Kidney (tissue), 14 donors: Measurements from ENCODE around the gene SNRNP48. TPM values are rescaled to one million over a fixed set of nuclear protein-coding genes. Genes with fewer than 3 reads are reported as not detected.
A peak's percentile ranks its signal among the peaks of the same experiment; 100 is the strongest.

Source experiments
- DNase-seq, 5 donors: peaks; one replicate each; pipeline ENCODE4 v3.0.0-alpha.2; 2013 to 2020
- FAIRE-seq: peaks from 2 replicates; lab custom pipeline; 2012; peaks lifted over from hg19 to GRCh38; lab: Jason Lieb, UNC
- H3K27ac ChIP-seq, 2 donors: one replicate each; pipeline ENCODE4 v1.7.0; 2013; ENCODE audit warnings: low read depth in 2 of 2, low read length in 2 of 2, inconsistent platforms in 1 of 2
- H3K27me3 ChIP-seq: one replicate; pipeline ENCODE4 v1.7.1; 2013; ENCODE audit warnings: low read length, inconsistent platforms; ENCODE audit not compliant: control insufficient read depth, insufficient read depth
- H3K36me3 ChIP-seq, 3 donors: one replicate each; pipeline versions ENCODE4 v1.7.0 to v1.7.1; 2013; ENCODE audit warnings: low read length in 3 of 3, control low read depth in 1 of 3, inconsistent platforms in 1 of 3; ENCODE audit not compliant: insufficient read depth in 3 of 3, control insufficient read depth in 2 of 3
- H3K4me1 ChIP-seq, 3 donors: one replicate each; pipeline versions ENCODE4 v1.7.0 to v1.7.1; 2013; ENCODE audit warnings: low read length in 3 of 3, inconsistent platforms in 1 of 3, low read depth in 1 of 3; ENCODE audit not compliant: control insufficient read depth in 2 of 3, insufficient read depth in 2 of 3
- H3K4me3 ChIP-seq, 3 donors: one replicate each; pipeline versions ENCODE4 v1.7.0 to v1.8.1; 2013; ENCODE audit warnings: low read length in 3 of 3, control low read depth in 1 of 3, inconsistent platforms in 1 of 3
- H3K9ac ChIP-seq, 3 donors: one replicate each; pipeline versions ENCODE4 v1.7.0 to v1.7.1; 2013; ENCODE audit warnings: low read length in 3 of 3, control low read depth in 1 of 3, inconsistent platforms in 1 of 3
- H3K9me3 ChIP-seq, 3 donors: one replicate each; pipeline versions ENCODE4 v1.7.0 to v1.7.1; 2013; ENCODE audit warnings: low read length in 3 of 3, control low read depth in 1 of 3, inconsistent platforms in 1 of 3; ENCODE audit not compliant: control insufficient read depth in 2 of 3, insufficient read depth in 1 of 3
- intact Hi-C: fragments of 100-400 bp; cut with DNase I; formaldehyde crosslinking; loops from one replicate; pipeline ENCODE4 v1.11.1; 2022
- polyA plus RNA-seq: library from polyadenylated mRNA; stranded (reverse); fragments of 350-450 nt; fragmentation: Illumina TruSeq; extraction: RNeasy Lipid Tissue Mini Kit (QIAGEN cat#74804); gene quantifications from one replicate; pipeline ENCODE4 v1.2.3, GENCODE V29; 2014; ENCODE audit warnings: low read depth, low replicate concordance; ENCODE audit not compliant: insufficient read depth
- total RNA-seq: library from RNA; stranded (reverse); fragmentation: NEBNext Ultra II Directional; extraction: Animal tissue kit (Norgen Biotek cat#: 25700); gene quantifications from one replicate; pipeline ENCODE4 v1.2.1, GENCODE V29; 2021
- TF ChIP-seq, protein P1 (sequence below): IDR thresholded peaks from 3 replicates; pipeline ENCODE4 v1.5.1; 2012; ENCODE audit warnings: mild to moderate bottlenecking, moderate library complexity, borderline replicate concordance; ENCODE audit not compliant: insufficient read depth; ENCODE audit errors: extremely low read depth
- donor health status: control.
- donor health status: control.
- donor health status: control.
- donor health status: control.
- donor health status: control.
- donor health status: DM: yes; HTN: yes; CAD: no.
- donor health status: Normal renal cell carcinoma (clear cell type).

Gene SNRNP48
- total and polyA plus RNA-seq, 2 donors from 2014 or later = 5.2 to 12.1 TPM

DNA sequence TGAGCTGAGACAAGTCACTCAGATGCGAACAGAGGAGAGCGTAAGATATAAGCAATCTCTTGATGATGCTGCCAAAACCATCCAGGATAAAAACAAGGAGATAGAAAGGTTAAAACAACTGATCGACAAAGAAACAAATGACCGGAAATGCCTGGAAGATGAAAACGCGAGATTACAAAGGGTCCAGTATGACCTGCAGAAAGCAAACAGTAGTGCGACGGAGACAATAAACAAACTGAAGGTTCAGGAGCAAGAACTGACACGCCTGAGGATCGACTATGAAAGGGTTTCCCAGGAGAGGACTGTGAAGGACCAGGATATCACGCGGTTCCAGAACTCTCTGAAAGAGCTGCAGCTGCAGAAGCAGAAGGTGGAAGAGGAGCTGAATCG is 9.5 kb upstream of the SNRNP48 start:
- H3K4me1 ChIP-seq = no peaks in the 10 kb centered on the region

DNA sequence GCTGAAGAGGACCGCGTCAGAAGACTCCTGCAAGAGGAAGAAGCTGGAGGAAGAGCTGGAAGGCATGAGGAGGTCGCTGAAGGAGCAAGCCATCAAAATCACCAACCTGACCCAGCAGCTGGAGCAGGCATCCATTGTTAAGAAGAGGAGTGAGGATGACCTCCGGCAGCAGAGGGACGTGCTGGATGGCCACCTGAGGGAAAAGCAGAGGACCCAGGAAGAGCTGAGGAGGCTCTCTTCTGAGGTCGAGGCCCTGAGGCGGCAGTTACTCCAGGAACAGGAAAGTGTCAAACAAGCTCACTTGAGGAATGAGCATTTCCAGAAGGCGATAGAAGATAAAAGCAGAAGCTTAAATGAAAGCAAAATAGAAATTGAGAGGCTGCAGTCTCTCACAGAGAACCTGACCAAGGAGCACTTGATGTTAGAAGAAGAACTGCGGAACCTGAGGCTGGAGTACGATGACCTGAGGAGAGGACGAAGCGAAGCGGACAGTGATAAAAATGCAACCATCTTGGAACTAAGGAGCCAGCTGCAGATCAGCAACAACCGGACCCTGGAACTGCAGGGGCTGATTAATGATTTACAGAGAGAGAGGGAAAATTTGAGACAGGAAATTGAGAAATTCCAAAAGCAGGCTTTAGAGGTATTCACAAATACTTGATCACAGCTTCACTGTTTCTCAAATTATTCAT is 8.9 kb upstream of the SNRNP48 start:
- H3K36me3 ChIP-seq = peaks cover 3 to 48% (median 29%) of the 10 kb centered on the region in 3 donors

More for the DNA sequence above, 9.5 kb upstream of the SNRNP48 start:
- FAIRE-seq = no peak
- Histone ChIP-seq H3K27ac (no peak overlapping the region), H3K36me3 (peaks cover 3 to 48% (median 29%) of the 10 kb centered on the region in 3 donors), H3K27me3 (no peaks in the 10 kb centered on the region), H3K9ac (no peak overlapping the region), H3K9me3 (no peaks in the 10 kb centered on the region), H3K4me3 (no peak overlapping the region)
- intact Hi-C loops = no loop called here
- no peak for DNase-seq
- TF ChIP-seq, protein P1, sequence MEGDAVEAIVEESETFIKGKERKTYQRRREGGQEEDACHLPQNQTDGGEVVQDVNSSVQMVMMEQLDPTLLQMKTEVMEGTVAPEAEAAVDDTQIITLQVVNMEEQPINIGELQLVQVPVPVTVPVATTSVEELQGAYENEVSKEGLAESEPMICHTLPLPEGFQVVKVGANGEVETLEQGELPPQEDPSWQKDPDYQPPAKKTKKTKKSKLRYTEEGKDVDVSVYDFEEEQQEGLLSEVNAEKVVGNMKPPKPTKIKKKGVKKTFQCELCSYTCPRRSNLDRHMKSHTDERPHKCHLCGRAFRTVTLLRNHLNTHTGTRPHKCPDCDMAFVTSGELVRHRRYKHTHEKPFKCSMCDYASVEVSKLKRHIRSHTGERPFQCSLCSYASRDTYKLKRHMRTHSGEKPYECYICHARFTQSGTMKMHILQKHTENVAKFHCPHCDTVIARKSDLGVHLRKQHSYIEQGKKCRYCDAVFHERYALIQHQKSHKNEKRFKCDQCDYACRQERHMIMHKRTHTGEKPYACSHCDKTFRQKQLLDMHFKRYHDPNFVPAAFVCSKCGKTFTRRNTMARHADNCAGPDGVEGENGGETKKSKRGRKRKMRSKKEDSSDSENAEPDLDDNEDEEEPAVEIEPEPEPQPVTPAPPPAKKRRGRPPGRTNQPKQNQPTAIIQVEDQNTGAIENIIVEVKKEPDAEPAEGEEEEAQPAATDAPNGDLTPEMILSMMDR = no peak

DNA sequence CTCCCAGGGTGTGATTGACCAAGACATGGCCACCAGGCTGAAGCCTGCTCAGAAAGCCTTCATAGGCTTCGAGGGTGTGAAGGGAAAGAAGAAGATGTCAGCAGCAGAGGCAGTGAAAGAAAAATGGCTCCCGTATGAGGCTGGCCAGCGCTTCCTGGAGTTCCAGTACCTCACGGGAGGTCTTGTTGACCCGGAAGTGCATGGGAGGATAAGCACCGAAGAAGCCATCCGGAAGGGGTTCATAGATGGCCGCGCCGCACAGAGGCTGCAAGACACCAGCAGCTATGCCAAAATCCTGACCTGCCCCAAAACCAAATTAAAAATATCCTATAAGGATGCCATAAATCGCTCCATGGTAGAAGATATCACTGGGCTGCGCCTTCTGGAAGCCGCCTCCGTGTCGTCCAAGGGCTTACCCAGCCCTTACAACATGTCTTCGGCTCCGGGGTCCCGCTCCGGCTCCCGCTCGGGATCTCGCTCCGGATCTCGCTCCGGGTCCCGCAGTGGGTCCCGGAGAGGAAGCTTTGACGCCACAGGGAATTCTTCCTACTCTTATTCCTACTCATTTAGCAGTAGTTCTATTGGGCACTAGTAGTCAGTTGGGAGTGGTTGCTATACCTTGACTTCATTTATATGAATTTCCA is 4.6 kb upstream of the SNRNP48 start:
- no peak overlapping the region for H3K27ac ChIP-seq
- no peak overlapping the region for H3K4me3 ChIP-seq
- TF ChIP-seq, protein P1 = no peak
- H3K4me1 ChIP-seq = no peaks in the 10 kb centered on the region
- DNase-seq (no peak), FAIRE-seq (no peak)
- no peaks in the 10 kb centered on the region for H3K27me3 ChIP-seq
- H3K9me3 ChIP-seq = no peaks in the 10 kb centered on the region
- H3K9ac ChIP-seq = no peak overlapping the region
- H3K36me3 ChIP-seq = peaks cover 3 to 23% (median 22%) of the 10 kb centered on the region in 3 donors
- intact Hi-C loops = no loop called here

More for the DNA sequence above, 8.9 kb upstream of the SNRNP48 start:
- Histone ChIP-seq H3K4me1 (no peaks in the 10 kb centered on the region), H3K27ac (no peak overlapping the region), H3K9me3 (no peaks in the 10 kb centered on the region), H3K27me3 (no peaks in the 10 kb centered on the region), H3K4me3 (no peak overlapping the region), H3K9ac (no peak overlapping the region)
- intact Hi-C loops = no loop called here
- no peak for FAIRE-seq
- TF ChIP-seq, protein P1 = no peak
- DNase-seq = peak in 2 of 5 donors; percentile 54 to 65
